RWPE2 (cell line): ENCODE data around the gene NUP160.
"Not testable (repeated sequence)": the region's sequence is repeated elsewhere in the genome, so short reads cannot be mapped to it uniquely, and the experiment has no call there.

Experiments
- ATAC-seq: fragments of 200-7000 bp; cut with Tn5 transposase; 3 replicates; pipeline ENCODE4 v1.9.1; 2021; ENCODE audit warnings: low read depth
- DNase-seq: peaks from one replicate; pipeline ENCODE4 v3.0.0-alpha.2; 2020; ENCODE audit warnings: low spot score
- H3K27ac ChIP-seq: fragments of 450-650 bp; 2 replicates; pipeline ENCODE4 v1.5.1; 2017; ENCODE audit warnings: mild to moderate bottlenecking; ENCODE audit not compliant: poor library complexity, severe bottlenecking
- H3K27me3 ChIP-seq: fragments of 250-450 bp; sonication (Bioruptor Pico); 2 replicates; pipeline ENCODE4 v1.5.1; 2021; ENCODE audit warnings: mild to moderate bottlenecking, moderate library complexity; ENCODE audit not compliant: insufficient read depth, poor library complexity, severe bottlenecking
- H3K36me3 ChIP-seq: fragments of 250-450 bp; sonication (Bioruptor Pico); 2 replicates; pipeline ENCODE4 v1.5.1; 2020; ENCODE audit warnings: low read depth, mild to moderate bottlenecking, moderate library complexity
- H3K4me1 ChIP-seq: fragments of 250-450 bp; sonication (Bioruptor Pico); 2 replicates; pipeline ENCODE4 v1.5.1; 2021; ENCODE audit warnings: mild to moderate bottlenecking, moderate library complexity; ENCODE audit not compliant: insufficient read depth, poor library complexity, severe bottlenecking
- H3K4me3 ChIP-seq: fragments of 250-450 bp; sonication (Bioruptor Pico); 2 replicates; pipeline ENCODE4 v1.5.1; 2021; ENCODE audit warnings: mild to moderate bottlenecking, moderate library complexity; ENCODE audit not compliant: severe bottlenecking
- H3K9me3 ChIP-seq: fragments of 250-450 bp; sonication (Bioruptor Pico); 2 replicates; pipeline ENCODE4 v1.5.1; 2021; ENCODE audit warnings: mild to moderate bottlenecking, moderate library complexity; ENCODE audit not compliant: severe bottlenecking
- CTCF ChIP-seq: fragments of 450-650 bp; IDR thresholded peaks from one replicate; pipeline ENCODE4 v1.5.1; 2017; ENCODE audit warnings: mild to moderate bottlenecking, moderate library complexity; ENCODE audit not compliant: poor library complexity, severe bottlenecking

The NUP160 gene

DNA sequence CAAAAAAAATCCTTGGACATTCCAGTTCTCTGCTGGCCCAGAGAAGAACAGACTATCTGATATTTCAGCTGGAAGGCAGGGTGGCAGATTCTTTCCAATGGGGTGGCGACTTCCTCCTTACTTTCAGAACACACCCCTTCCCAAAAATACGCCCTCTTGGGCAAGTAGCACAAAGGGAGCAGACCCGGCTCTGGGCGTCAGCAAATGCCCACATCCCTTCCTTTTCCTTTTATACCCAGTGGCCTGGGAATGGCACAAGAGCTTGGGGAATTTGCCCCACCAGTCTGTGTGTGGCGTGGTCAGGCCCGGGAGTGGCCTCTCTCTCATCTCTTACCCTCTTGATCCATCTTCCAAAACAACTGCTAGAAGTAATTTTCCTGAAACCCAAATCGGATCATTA, 33.0 kb upstream of the NUP160 start:
- TF ChIP-seq CTCF, result no peak
- DNase-seq, result no peak
- no peaks in the 10 kb centered on the region for H3K9me3 ChIP-seq
- H3K4me3 ChIP-seq, result no peak overlapping the region
- no peak for ATAC-seq
- no peaks in the 10 kb centered on the region for H3K27me3 ChIP-seq
- H3K4me1 ChIP-seq, result no peaks in the 10 kb centered on the region
- no peaks in the 10 kb centered on the region for H3K36me3 ChIP-seq
- no peak overlapping the region for H3K27ac ChIP-seq

GRCh38 chr11:47879259-47880158, 31.4 kb upstream of the NUP160 start:
- H3K9me3 ChIP-seq, result peaks cover 6% of the 10 kb centered on the region
- no peaks in the 10 kb centered on the region for H3K36me3 ChIP-seq
- H3K27me3 ChIP-seq, result no peaks in the 10 kb centered on the region
- DNase-seq (no peak), ATAC-seq (no peak)
- H3K4me1 ChIP-seq, result no peaks in the 10 kb centered on the region
- H3K27ac ChIP-seq, result no peak overlapping the region
- no peak overlapping the region for H3K4me3 ChIP-seq
- TF ChIP-seq CTCF, result no peak

DNA sequence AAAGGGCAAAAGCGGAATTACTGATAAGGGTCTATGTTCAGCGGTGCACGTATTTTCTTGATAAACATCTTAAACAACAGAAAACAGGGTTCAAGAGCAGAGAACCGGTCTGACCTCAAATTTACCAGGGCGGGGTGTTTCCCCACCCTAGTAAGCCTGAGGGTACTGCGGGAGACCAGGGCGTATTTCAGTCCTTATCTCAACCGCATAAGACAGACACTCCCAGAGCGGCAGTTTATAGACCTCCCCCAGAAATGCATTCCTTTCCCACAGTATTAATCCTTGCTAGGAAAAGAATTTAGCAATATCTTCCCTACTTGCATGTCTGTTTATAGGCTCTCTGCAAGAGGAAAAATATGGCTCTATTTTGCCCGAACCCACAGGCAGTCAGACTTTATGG, 27.7 kb upstream of the NUP160 start:
- not testable (repeated sequence) for H3K4me1 ChIP-seq, ATAC-seq, H3K9me3 ChIP-seq, H3K27me3 ChIP-seq, H3K27ac ChIP-seq, DNase-seq, H3K36me3 ChIP-seq, H3K4me3 ChIP-seq

DNA sequence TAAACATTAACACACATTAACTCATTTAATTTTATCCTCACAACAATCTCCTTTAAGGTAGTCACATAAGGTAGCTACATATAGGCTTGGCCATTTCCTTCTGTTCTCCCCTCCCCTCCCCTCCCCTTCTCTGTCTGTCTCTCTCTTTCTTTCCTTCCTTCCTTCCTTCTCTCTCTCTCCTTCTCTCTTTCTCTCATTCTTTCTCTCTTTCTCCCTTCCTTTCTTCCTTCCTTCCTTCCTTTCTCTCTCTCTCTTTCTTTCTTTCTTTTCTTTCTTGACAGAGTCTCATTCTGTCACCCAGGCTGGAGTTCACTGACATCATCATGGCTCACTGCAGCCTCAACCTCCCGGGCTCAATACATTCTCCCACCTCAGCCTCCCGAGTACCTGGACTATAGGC, 22.3 kb upstream of the NUP160 start:
- H3K27me3 ChIP-seq, result no peaks in the 10 kb centered on the region
- no peaks in the 10 kb centered on the region for H3K4me1 ChIP-seq
- DNase-seq (no peak), ATAC-seq (no peak)
- peaks cover 1% of the 10 kb centered on the region for H3K9me3 ChIP-seq
- no peaks in the 10 kb centered on the region for H3K36me3 ChIP-seq
- no peak overlapping the region for H3K27ac ChIP-seq
- no peak overlapping the region for H3K4me3 ChIP-seq
- TF ChIP-seq CTCF, result no peak

- TF ChIP-seq CTCF, result no peak
- DNase-seq (no peak), ATAC-seq (peak; percentile 52; the same call in 2 of the 3 replicates)
- H3K27me3 ChIP-seq, result no peaks in the 10 kb centered on the region
- no peaks in the 10 kb centered on the region for H3K9me3 ChIP-seq
- no peak overlapping the region for H3K27ac ChIP-seq
- no peaks in the 10 kb centered on the region for H3K4me1 ChIP-seq
- no peaks in the 10 kb centered on the region for H3K36me3 ChIP-seq
- H3K4me3 ChIP-seq, result no peak overlapping the region
These were observed 21.6 kb upstream of the NUP160 start for GRCh38 chr11:47869544-47870393.
